Renal cortex interstitium (tissue), 11 donors: ENCODE results near the gene CHST15. TPM values are rescaled to one million over a fixed set of nuclear protein-coding genes. Genes with fewer than 3 reads are reported as not detected.

ENCODE experiments used
- DNase-seq, 11 donors: peaks; one replicate each; pipeline ENCODE4 v3.0.0-alpha.2; 2013; ENCODE audit warnings: low read depth in 9 of 11, low spot score in 4 of 11; ENCODE audit errors: extremely low read depth in 1 of 11
- polyA plus RNA-seq, 3 donors: library from polyadenylated mRNA; unstranded; fragments of 120-200 nt; gene quantifications; one replicate each; pipeline ENCODE4 v1.2.1, GENCODE V29; 2013; ENCODE audit not compliant: insufficient read length in 3 of 3

CHST15 gene
- polyA plus RNA-seq, 3 donors = 17.9 to 21.6 (median 20.7) TPM

- DNase-seq = no peak
Observed at GRCh38 chr10:123999261-123999660, 94.1 kb downstream of the CHST15 start.

- no peak for DNase-seq
Observed at GRCh38 chr10:123998197-123999141, 94.9 kb downstream of the CHST15 start.

- DNase-seq = no peak
Observed at GRCh38 chr10:123997486-123998196, 95.8 kb downstream of the CHST15 start.

- no peak for DNase-seq
Observed at GRCh38 chr10:123997013-123997412, 96.4 kb downstream of the CHST15 start.

- no peak for DNase-seq
Observed at GRCh38 chr10:123996302-123996701, 97.1 kb downstream of the CHST15 start.

GRCh38 chr10:123995461-123996131 lies 97.8 kb downstream of the CHST15 start:
- DNase-seq = peak in 2 of 11 donors; percentile 17 to 43

- no peak for DNase-seq
Observed at GRCh38 chr10:123995082-123995460, 98.3 kb downstream of the CHST15 start.

GRCh38 chr10:123994417-123995081 lies 98.8 kb downstream of the CHST15 start:
- DNase-seq = peak; percentile 52 to 84 (median 75)

GRCh38 chr10:123993534-123994416 lies 99.6 kb downstream of the CHST15 start:
- no peak for DNase-seq

GRCh38 chr10:123991611-123992570 lies 101.5 kb downstream of the CHST15 start:
- no peak for DNase-seq

- DNase-seq = no peak
Observed at GRCh38 chr10:123990889-123991288, 102.5 kb downstream of the CHST15 start.

- no peak for DNase-seq
Observed at GRCh38 chr10:123988694-123989093, 104.7 kb downstream of the CHST15 start.

GRCh38 chr10:123986736-123987135 lies 106.7 kb downstream of the CHST15 start:
- DNase-seq = no peak

GRCh38 chr10:123974406-123974805 lies 119.0 kb downstream of the CHST15 start:
- no peak for DNase-seq

- no peak for DNase-seq
Observed at GRCh38 chr10:123972481-123973401, 120.7 kb downstream of the CHST15 start.

GRCh38 chr10:123970927-123971286 lies 122.5 kb downstream of the CHST15 start:
- no peak for DNase-seq
